Measurements from ENCODE around the gene JARID2.

DNA sequence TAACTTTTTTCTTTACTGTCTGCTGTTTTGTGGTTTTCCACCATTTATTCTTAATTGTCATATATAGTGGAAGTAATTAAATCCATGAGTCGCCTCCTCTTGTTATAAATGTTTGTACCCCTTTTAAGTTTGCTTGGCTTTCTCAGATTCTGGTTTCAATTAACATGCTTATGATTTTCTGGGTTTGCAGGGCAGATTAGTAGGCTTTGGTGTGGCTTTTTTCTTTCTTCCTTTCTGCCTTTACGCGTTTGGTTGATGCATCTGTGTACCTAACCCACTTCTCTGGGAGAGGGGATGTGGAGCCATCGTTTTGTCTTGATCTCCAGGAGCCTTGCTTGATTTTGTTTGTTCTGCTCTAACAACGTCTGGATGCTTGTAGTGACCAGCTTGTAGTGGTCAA, 100.4 kb downstream of the JARID2 start:
- no peak for TF ChIP-seq GATA3 (IDR thresholded peaks at IDR 0.05; ENCODE audit: low read depth, low read length)
- TF ChIP-seq GATA2 (IDR thresholded peaks at IDR 0.05; ENCODE audit: low read depth, low read length): no peak

Data from SH-SY5Y (cell line).